A549 treated with Mapracorat at 1 μM for 4 hours (cell line): ENCODE measurements around the gene LPP. TPM values are rescaled to one million over a fixed set of nuclear protein-coding genes. Genes with fewer than 3 reads are reported as not detected.

Experiments
- total RNA-seq: library from RNA; stranded (reverse); fragments of 200-300 nt; extraction: Qiagen RNA extraction; gene quantifications from 5 replicates; pipeline ENCODE4 v1.2.3, GENCODE V29; 2022

The LPP gene, protein sequence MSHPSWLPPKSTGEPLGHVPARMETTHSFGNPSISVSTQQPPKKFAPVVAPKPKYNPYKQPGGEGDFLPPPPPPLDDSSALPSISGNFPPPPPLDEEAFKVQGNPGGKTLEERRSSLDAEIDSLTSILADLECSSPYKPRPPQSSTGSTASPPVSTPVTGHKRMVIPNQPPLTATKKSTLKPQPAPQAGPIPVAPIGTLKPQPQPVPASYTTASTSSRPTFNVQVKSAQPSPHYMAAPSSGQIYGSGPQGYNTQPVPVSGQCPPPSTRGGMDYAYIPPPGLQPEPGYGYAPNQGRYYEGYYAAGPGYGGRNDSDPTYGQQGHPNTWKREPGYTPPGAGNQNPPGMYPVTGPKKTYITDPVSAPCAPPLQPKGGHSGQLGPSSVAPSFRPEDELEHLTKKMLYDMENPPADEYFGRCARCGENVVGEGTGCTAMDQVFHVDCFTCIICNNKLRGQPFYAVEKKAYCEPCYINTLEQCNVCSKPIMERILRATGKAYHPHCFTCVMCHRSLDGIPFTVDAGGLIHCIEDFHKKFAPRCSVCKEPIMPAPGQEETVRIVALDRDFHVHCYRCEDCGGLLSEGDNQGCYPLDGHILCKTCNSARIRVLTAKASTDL
- 6.6 to 12.5 TPM (median 9.4 TPM) in 5 replicates for total RNA-seq

GRCh38 chr3:188154014-188154808 is at the start of gene LPP:
TSS of gene LPP (plus strand) at chr3:188154157. CDS start at chr3:188406121, 251,964 bp downstream.

